ENCODE measurements around the gene TRPM5.
A peak's percentile ranks its signal among the peaks of the same experiment; 100 is the strongest.

The TRPM5 gene

DNA sequence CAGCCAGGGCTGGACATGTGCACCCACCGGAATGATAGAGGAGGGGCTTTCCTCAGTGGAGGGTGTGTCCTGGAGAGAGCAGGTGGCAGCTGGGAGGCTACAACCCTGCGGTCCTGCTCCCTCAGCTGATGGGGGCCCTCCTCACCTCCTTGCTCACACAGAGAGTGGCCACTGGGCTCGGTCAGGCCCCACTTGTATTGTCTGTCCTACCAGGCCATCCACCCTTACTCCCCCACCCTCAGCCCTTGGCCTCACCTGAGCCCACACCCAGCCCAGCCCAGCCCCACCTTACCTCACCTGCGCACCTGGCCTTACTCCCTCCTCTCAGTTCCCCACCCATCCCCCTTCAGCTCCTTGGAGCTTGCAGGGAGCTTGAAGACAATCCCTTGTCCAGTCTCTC lies 3.1 kb downstream of the TRPM5 start:
- no peak for DNase-seq
- Mint-ChIP-seq H3K4me3 (no peak overlapping the region), H3K27ac (no peak overlapping the region), H3K9me3 (no peaks in the 10 kb centered on the region), H3K27me3 (peaks cover 4% of the 10 kb centered on the region), H3K4me1 (peaks cover 20% of the 10 kb centered on the region), H3K36me3 (ENCODE audit: low read depth) (no peaks in the 10 kb centered on the region)
- ATAC-seq, result no peak

DNA sequence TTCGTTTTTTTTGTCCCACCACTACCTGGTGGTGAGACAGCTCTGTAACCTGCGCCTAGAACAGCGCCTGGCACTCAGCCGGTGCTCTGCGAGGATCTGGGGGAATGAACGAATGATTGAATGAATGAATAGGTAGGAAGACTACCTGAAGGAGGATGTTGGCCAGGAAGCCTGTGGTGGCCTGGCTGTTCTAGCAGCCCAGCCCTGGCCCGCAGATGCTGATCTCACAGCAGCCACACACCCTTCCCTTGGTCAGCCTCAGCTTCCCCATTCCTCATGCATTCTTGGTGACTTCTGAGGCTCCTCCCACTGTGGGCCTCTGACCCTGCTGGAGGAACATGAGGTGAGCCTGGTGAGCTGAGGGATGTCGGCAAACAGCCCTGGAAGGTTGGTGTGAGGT lies 3.7 kb downstream of the TRPM5 start:
- Mint-ChIP-seq H3K9me3 (no peaks in the 10 kb centered on the region), H3K27me3 (peaks cover 4% of the 10 kb centered on the region)
- ATAC-seq, result no peak

DNA sequence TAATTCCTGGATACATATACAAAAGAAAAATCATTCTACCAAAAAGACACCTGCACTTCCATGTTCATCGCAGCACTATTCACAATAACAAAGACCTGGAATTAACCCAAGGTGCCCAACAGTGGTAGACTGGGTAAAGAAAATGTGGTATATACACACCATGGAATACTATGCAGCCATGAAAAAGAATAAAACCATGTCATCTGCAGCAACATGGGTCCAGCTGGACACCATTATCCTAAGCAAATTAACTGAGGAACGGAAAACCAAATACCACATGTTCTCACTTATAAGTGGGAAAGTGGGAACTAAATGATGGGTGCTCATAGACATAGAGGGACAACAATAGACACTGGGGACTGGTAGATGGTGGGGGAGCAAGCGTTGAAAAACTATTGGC lies 4.5 kb downstream of the TRPM5 start:
- DNase-seq (no peak), ATAC-seq (no peak)
- no peaks in the 10 kb centered on the region for H3K9me3 Mint-ChIP-seq
- H3K27ac Mint-ChIP-seq, result no peak overlapping the region
- peaks cover 4% of the 10 kb centered on the region for H3K27me3 Mint-ChIP-seq
- no peaks in the 10 kb centered on the region for H3K36me3 Mint-ChIP-seq (ENCODE audit: low read depth)
- H3K4me1 Mint-ChIP-seq, result peaks cover 12% of the 10 kb centered on the region
- H3K4me3 Mint-ChIP-seq, result no peak overlapping the region

More for the DNA sequence above, 3.7 kb downstream of the TRPM5 start:
- no peak for DNase-seq
- Mint-ChIP-seq H3K27ac (no peak overlapping the region), H3K4me3 (no peak overlapping the region), H3K4me1 (peaks cover 17% of the 10 kb centered on the region), H3K36me3 (ENCODE audit: low read depth) (no peaks in the 10 kb centered on the region)

DNA sequence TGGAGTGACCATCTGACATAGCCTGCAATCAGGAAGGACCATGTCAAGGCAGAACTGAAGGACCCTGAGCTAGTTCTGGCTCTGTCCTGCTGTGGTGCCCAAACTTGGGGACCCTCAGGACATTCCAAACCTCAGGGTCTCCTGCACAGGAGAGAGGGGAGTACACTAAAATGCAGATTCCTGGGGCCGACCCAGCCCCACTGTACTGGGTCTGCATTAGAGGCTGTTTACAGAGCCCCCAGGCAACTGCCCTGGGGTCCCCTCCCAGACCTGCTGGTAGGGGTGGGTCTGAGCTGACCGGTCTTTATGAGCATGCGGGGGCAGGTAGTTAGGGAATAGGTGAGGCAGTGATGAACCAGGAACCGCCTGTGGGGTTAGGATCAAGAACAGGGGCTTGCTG lies 6.8 kb downstream of the TRPM5 start:
- H3K9me3 Mint-ChIP-seq, result no peaks in the 10 kb centered on the region
- H3K4me1 Mint-ChIP-seq, result peaks cover 1% of the 10 kb centered on the region
- H3K36me3 Mint-ChIP-seq (ENCODE audit: low read depth), result no peaks in the 10 kb centered on the region
- no peaks in the 10 kb centered on the region for H3K27me3 Mint-ChIP-seq
- no peak overlapping the region for H3K27ac Mint-ChIP-seq
- H3K4me3 Mint-ChIP-seq, result no peak overlapping the region
- DNase-seq (no peak), ATAC-seq (no peak)

DNA sequence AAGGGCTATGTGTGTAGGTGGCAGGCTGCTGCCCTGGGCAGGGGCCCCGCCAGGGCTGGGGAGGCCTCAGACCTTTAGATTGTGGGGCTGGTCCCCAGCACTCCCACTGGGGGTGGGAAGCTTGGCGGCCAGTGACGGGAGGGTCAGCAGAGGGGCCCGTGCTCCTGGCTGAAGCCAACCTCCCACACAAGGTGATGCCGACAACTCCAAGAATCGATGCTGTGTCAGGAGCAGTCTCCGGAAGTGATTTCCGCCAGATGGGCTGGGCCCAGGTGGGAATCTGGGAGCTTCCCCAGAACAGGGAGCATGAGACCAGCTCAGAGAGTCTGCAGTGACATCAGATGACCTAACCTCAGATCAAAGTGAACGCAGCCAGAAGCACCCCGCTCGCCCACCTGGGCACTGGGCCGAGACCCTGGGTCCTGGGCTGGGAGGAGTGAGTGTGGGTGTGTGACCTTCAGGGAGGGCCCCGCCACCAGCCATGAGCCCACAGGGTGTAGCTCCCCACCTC lies 7.7 kb downstream of the TRPM5 start:
- ATAC-seq (no peak), DNase-seq (no peak)
- Mint-ChIP-seq H3K4me3 (no peak overlapping the region), H3K9me3 (no peaks in the 10 kb centered on the region), H3K4me1 (no peaks in the 10 kb centered on the region), H3K27ac (no peak overlapping the region), H3K27me3 (no peaks in the 10 kb centered on the region), H3K36me3 (ENCODE audit: low read depth) (no peaks in the 10 kb centered on the region)

DNA sequence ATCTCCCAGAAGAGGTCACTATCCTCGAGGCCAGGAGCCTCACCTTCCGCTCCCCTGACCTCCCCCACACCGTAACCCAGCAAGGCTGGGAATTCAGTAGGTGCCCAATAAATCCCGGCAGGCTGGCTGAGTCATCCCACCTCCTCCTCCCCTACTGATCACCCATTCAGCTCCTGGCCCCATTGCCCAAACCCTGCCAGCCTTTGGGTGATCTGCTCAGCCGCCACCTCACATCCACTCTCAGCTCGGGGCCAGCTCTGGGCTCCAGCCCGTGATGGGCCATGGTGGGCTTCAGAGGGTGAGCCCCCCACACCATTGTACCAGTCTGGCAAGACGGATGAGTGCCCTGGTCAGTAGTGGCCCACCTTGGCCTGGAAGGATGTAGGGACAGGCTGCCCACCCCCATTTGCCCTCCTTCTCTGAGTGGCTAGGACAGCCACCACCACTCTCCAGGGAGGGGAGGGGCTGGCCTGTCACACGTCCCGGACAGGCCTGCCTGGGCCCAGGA lies 8.2 kb downstream of the TRPM5 start:
- Mint-ChIP-seq H3K36me3 (ENCODE audit: low read depth) (no peaks in the 10 kb centered on the region), H3K4me1 (no peaks in the 10 kb centered on the region), H3K27ac (no peak overlapping the region), H3K4me3 (no peak overlapping the region), H3K9me3 (no peaks in the 10 kb centered on the region), H3K27me3 (no peaks in the 10 kb centered on the region)
- ATAC-seq (no peak), DNase-seq (no peak)

DNA sequence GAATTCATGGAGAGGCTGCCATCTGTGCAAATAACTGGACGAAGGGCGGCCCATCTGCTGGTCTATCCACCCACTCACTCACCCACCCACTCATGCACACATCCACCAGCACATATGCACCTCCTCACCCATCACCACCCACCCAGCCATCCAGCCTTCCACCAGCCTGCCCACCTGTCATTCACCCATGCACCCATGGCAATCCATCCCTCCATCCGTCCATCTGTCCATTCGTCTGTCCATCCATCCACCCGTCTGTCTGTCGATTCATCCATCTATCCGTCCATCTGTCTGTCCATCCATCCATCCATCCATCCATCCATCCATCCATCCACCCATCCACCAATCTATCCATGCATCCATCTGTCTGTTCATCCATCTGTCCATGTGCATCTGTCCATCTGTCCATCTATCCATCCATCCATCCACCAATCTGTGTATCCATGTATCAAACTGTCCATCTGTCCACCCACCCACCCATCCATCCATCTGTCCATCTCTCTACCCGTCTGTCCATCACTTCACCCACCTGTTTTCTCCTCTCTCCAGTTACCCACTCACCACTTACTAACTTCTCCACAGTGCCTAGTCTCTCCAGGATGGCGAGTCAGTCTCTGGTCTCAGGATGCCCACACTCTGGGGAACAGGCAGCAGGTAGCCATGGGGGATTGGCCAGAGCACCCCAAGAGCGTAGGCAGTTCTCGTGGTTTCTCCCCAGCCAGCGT lies 8.9 kb downstream of the TRPM5 start:
- Mint-ChIP-seq H3K9me3 (no peaks in the 10 kb centered on the region), H3K27me3 (no peaks in the 10 kb centered on the region), H3K27ac (no peak overlapping the region), H3K4me1 (no peaks in the 10 kb centered on the region), H3K4me3 (no peak overlapping the region), H3K36me3 (ENCODE audit: low read depth) (no peaks in the 10 kb centered on the region)
- DNase-seq, result no peak
- no peak for ATAC-seq

DNA sequence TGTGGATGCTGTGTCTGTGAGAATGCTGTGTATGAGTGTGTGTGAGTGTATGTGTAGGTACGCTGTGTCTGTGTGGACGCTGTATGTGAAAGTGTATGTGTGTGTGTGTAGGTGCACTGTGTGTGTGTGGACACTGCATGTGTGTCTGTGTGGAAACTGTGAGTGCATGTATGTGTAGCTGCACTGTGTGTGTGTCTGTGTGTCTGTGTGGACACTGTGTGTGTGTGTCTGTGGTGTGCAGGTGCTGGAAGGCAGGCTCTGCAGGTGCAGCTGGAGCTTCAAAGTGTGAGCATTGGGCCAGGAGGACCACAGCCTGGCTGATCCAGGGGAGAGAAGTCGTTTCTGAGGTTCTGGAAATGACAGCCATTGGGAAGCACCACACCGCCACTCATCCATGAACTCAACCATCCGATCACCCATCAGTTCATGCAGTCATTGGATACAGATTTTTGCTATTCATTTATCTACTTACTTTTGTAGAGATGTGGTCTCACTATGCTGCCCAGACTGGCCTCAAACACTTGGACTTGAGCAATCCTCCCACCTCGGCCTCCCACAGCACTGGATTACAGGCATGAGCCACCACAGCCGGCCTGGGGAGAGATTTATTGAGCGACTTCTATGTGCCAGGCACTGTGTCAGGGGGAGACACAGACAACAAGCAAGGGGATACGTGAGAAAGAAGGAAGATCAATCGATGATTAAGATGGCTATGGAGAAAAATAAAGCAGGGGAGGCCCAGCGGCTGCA lies 9.6 kb downstream of the TRPM5 start:
- Mint-ChIP-seq H3K4me3 (no peak overlapping the region), H3K4me1 (no peaks in the 10 kb centered on the region), H3K27me3 (no peaks in the 10 kb centered on the region), H3K9me3 (no peaks in the 10 kb centered on the region), H3K36me3 (ENCODE audit: low read depth) (no peaks in the 10 kb centered on the region), H3K27ac (no peak overlapping the region)
- ATAC-seq, result no peak
- DNase-seq, result no peak

DNA sequence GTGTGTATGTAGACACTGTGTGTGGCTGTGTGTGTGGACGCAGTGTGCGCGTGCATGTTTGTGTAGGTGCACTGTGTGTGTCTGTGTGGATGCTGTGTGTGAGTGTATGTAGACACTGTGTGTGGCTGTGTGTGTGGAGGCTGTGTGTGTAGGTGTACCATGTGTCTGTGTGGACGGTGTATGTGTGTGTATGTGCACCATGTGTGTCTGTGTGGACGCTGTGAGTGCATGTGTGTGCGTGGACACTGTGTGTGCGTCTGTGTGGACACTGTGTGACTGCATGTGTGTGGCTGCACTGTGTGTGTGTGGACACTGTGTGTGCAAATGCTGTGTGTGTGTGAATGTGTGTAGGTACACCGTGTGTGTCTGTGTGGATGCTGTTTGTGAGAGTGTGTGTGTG lies 10.3 kb downstream of the TRPM5 start:
- H3K27me3 Mint-ChIP-seq, result no peaks in the 10 kb centered on the region
- DNase-seq (no peak), ATAC-seq (no peak)
- no peak overlapping the region for H3K4me3 Mint-ChIP-seq
- H3K4me1 Mint-ChIP-seq, result no peaks in the 10 kb centered on the region
- H3K9me3 Mint-ChIP-seq, result no peaks in the 10 kb centered on the region
- no peak overlapping the region for H3K27ac Mint-ChIP-seq
- no peaks in the 10 kb centered on the region for H3K36me3 Mint-ChIP-seq (ENCODE audit: low read depth)

DNA sequence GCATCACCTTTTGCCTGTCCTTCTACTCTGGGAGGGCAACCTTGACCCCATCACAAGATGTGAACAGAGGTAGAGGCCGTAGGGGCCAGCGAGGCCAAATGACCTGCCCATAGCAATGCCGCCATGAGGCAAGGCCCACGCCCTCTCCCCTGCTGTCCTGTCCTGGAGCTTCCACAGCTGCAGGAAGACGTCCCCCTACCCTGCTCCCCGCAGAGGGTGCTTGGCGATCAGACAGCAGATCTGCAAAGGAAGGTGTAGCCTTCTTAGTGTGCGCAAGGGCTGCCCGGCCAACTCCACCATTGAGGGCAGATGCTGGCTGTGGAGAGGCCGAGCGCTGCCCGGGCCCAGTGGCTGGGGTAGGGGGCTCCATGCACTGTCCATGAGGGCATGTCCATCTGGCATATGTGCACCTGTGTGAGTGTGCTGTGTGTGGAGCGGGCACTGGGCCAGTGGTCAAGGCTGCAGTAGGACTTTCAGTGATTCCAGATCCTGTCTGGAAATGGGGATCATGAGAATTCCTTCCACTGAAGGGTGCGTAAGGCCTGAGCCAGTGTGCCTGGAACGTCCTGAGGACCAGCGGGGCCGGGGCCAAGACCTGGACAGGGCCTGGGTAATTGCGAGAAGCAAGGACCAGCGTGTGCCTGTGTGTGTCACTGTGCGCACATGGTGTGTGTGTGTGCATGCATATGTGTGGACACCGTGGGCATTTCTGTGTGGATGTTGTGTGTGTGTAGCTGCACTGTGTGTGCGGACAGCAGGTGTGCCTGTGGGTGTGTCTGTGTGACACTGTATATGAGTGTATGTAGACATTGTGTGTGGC lies 11.0 kb downstream of the TRPM5 start:
- no peak overlapping the region for H3K4me3 Mint-ChIP-seq
- no peaks in the 10 kb centered on the region for H3K27me3 Mint-ChIP-seq
- H3K27ac Mint-ChIP-seq, result no peak overlapping the region
- H3K9me3 Mint-ChIP-seq, result no peaks in the 10 kb centered on the region
- no peak for DNase-seq
- ATAC-seq, result no peak
- no peaks in the 10 kb centered on the region for H3K4me1 Mint-ChIP-seq
- H3K36me3 Mint-ChIP-seq (ENCODE audit: low read depth), result no peaks in the 10 kb centered on the region

DNA sequence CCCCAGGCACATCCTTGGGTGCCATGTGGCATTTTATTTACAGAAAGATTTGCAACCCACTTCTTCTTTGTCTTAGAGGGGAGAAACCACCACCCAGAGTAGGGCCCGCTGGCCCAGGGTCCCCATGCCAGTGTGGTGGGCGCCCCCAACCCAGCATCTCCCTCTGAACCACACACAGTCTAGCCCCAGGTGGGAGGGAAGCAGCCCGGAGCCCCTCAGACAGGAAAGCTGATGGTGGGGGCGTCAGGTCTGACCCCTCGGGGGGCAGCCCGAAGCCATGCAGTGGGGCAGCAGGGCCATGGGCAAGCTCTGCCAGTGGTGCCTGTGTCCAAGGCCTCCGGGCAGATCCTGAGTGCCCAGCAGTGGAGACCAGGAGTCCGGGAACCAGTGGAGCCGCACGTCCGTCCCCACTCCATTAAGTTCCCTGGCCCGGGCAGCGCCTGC lies 11.7 kb downstream of the TRPM5 start:
- no peak overlapping the region for H3K27ac Mint-ChIP-seq
- no peaks in the 10 kb centered on the region for H3K4me1 Mint-ChIP-seq
- DNase-seq (no peak), ATAC-seq (no peak)
- no peaks in the 10 kb centered on the region for H3K9me3 Mint-ChIP-seq
- no peaks in the 10 kb centered on the region for H3K36me3 Mint-ChIP-seq (ENCODE audit: low read depth)
- H3K4me3 Mint-ChIP-seq, result no peak overlapping the region
- H3K27me3 Mint-ChIP-seq, result no peaks in the 10 kb centered on the region

DNA sequence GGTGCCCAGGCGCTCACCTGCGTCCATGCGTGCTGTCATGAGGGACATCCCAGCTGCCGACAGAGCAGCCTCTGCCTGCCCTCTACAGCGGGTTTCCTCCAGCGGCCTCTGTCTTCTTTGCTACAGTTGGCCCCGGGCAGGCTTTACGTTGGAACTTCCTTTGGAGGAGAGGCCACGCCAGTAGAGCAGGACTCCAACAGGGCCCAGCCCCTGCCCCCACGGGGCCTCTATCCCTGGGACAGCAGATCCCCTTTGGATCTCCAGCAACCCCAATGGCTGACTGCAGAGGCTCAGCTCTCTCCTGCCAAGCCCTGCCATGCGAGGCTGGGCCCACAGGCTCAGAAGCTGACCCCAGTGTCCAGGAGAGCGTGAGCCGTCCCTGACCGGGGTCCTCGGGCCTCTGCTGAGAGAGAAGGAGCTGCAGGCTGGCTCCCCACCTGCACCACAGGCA lies 12.1 kb downstream of the TRPM5 start:
- Mint-ChIP-seq H3K36me3 (ENCODE audit: low read depth) (no peaks in the 10 kb centered on the region), H3K4me3 (no peak overlapping the region), H3K27me3 (no peaks in the 10 kb centered on the region), H3K9me3 (no peaks in the 10 kb centered on the region), H3K4me1 (no peaks in the 10 kb centered on the region), H3K27ac (no peak overlapping the region)
- DNase-seq, result no peak
- no peak for ATAC-seq

DNA sequence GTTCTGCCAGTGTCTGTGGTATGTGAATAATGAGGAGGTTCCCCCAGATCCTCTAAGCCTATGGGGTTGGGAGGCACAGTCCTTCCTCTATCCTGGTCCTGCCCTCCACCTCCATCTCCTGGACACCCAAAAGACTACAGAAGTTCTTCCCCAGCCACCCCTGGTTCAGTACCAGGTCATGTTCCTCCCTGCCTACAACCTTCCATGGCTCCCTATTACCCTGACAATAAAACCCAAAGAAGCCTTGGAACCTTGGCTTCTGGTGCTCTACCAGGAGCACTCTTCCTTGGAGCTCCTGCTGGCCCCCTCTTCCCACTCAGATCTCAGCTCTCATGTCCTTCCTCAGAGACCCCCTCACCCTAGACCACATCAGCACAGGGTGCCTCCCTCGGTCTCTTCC lies 12.9 kb downstream of the TRPM5 start:
- ATAC-seq (no peak), DNase-seq (no peak)
- H3K4me1 Mint-ChIP-seq, result no peaks in the 10 kb centered on the region
- no peaks in the 10 kb centered on the region for H3K36me3 Mint-ChIP-seq (ENCODE audit: low read depth)
- no peaks in the 10 kb centered on the region for H3K27me3 Mint-ChIP-seq
- no peak overlapping the region for H3K27ac Mint-ChIP-seq
- H3K4me3 Mint-ChIP-seq, result no peak overlapping the region
- H3K9me3 Mint-ChIP-seq, result no peaks in the 10 kb centered on the region

DNA sequence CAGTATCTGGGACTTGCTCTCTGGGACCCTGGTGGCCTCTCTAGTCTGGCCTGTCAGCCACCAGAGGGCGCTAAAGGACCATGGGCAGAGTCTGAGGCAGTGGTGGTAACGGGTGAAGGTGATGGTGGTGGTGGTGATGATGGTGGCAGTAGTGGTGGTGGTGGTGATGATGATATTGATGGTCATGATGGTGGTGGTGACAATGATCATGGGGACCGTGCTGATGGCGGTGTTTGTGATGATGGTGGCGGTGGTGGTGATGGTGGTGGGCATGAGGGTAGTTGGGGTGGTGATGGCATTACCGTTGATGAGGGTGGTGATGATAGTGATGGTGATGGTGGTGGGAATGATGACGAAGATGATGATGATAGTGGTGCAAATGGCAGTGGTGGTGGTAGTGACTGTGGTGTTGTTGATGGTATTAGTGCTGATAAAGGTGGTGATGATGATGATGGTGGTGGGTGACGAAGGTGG lies 16.0 kb downstream of the TRPM5 start:
- ATAC-seq, result peak; percentile 81
- no peak overlapping the region for H3K27ac Mint-ChIP-seq

More for the DNA sequence above, 16.0 kb downstream of the TRPM5 start:
- peak; percentile 88 for DNase-seq
- H3K27me3 Mint-ChIP-seq, result no peaks in the 10 kb centered on the region
- H3K4me3 Mint-ChIP-seq, result no peak overlapping the region
- no peaks in the 10 kb centered on the region for H3K36me3 Mint-ChIP-seq (ENCODE audit: low read depth)
- no peaks in the 10 kb centered on the region for H3K9me3 Mint-ChIP-seq
- no peaks in the 10 kb centered on the region for H3K4me1 Mint-ChIP-seq
